Measurements from ENCODE around the gene MS4A8. TPM values are rescaled to one million over a fixed set of nuclear protein-coding genes. Genes with fewer than 3 reads are reported as not detected.

Gene MS4A8
- total and polyA plus RNA-seq, 2 of the 13 experiments (the other 11 are each of a cell fraction or from before 2014, with no cell fraction given) = not detected

DNA sequence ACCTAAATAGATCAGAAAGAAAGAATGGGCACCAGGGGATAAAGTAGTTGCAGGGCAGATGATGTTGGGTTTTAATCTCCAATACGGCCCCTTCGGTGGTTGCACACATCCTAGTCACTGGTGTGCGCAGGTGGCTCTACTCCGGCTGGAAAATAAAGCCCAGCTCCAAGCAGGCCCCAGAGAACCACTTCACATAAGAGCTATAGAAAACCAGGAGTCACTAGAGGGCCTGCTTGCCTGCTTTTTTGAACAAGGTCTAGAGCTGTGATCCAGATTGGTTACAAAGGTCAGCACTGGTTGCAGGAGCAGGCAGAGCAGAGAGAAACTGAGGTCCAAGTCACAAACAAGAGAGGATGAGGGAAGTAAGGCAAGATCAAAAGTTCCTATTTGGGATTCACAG, 41.5 kb upstream of the MS4A8 start:
- in situ Hi-C loops (cut with HindIII; ENCODE audit: extremely low pct_ligation_motif_present, low pct_unique_long_range_greater_than_20kb) (no loop called here), intact Hi-C loops (cut with micrococcal nuclease; ENCODE audit: unreplicated experiment) (no loop called here)
- no peak overlapping the region for H2AFZ ChIP-seq (ENCODE audit: low read length)
- peak overlapping the region; percentile 33; the same call in 1 of the 2 replicates for H3K4me2 ChIP-seq (ENCODE audit: low read depth, low read length)
- H4K20me1 ChIP-seq (ENCODE audit: insufficient read depth, low read length) = no peaks in the 10 kb centered on the region
- H3K9me3 ChIP-seq (ENCODE audit: low read length) = no peaks in the 10 kb centered on the region
- TF ChIP-seq ZNF382 (CRISPR knock-in tag; IDR thresholded peaks at IDR 0.05; ENCODE audit: borderline replicate concordance) (no peak), HNF4A (CRISPR knock-in tag; IDR thresholded peaks at IDR 0.05) (peak; percentile 51), ASH2L (IDR thresholded peaks at IDR 0.05; ENCODE audit: insufficient read length, low read depth, low read length) (no peak), GABPA (IDR thresholded peaks at IDR 0.05; ENCODE audit: low read depth, low read length) (no peak), GABPA (CRISPR knock-in tag; IDR thresholded peaks at IDR 0.05; ENCODE audit: low read depth) (peak; percentile 44; the same call in 1 of the 2 replicates), PPARG (CRISPR knock-in tag; conservative IDR thresholded peaks at IDR 0.05) (peak; percentile 58; the same call in 1 of the 2 replicates), ZMYM2 (CRISPR knock-in tag; IDR thresholded peaks at IDR 0.05) (no peak), NFE2L1 (CRISPR knock-in tag; IDR thresholded peaks at IDR 0.05; ENCODE audit: borderline replicate concordance) (no peak), STAG1 (CRISPR knock-in tag; IDR thresholded peaks at IDR 0.05) (peak; percentile 50), HNF4G (IDR thresholded peaks at IDR 0.05; ENCODE audit: borderline replicate concordance, low read depth, low read length) (peak; percentile 63; the same call in 1 of the 2 replicates), HNF4G (CRISPR knock-in tag; IDR thresholded peaks at IDR 0.05; ENCODE audit: borderline replicate concordance, low read depth) (no peak), SMC3 (IDR thresholded peaks at IDR 0.05; ENCODE audit: low read length) (no peak), CTCF (CRISPR knock-in tag; IDR thresholded peaks at IDR 0.05) (peak; percentile 51)
- TF ChIP-seq, protein P1, sequence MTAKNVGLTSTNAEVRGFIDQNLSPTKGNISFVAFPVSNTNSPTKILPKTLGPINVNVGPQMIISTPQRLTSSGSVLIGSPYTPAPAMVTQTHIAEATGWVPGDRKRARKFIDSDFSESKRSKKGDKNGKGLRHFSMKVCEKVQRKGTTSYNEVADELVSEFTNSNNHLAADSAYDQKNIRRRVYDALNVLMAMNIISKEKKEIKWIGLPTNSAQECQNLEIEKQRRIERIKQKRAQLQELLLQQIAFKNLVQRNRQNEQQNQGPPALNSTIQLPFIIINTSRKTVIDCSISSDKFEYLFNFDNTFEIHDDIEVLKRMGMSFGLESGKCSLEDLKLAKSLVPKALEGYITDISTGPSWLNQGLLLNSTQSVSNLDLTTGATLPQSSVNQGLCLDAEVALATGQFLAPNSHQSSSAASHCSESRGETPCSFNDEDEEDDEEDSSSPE (CRISPR knock-in tag; IDR thresholded peaks at IDR 0.05) = no peak
- TF ChIP-seq, protein P2, sequence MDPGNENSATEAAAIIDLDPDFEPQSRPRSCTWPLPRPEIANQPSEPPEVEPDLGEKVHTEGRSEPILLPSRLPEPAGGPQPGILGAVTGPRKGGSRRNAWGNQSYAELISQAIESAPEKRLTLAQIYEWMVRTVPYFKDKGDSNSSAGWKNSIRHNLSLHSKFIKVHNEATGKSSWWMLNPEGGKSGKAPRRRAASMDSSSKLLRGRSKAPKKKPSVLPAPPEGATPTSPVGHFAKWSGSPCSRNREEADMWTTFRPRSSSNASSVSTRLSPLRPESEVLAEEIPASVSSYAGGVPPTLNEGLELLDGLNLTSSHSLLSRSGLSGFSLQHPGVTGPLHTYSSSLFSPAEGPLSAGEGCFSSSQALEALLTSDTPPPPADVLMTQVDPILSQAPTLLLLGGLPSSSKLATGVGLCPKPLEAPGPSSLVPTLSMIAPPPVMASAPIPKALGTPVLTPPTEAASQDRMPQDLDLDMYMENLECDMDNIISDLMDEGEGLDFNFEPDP (CRISPR knock-in tag; conservative IDR thresholded peaks at IDR 0.05) = no peak
- no peaks in the 10 kb centered on the region for H3K79me2 ChIP-seq (ENCODE audit: insufficient read depth, low read length)
- DNase-seq (ENCODE audit: low spot score) (peak; percentile 28), ATAC-seq (peak; percentile 78), FAIRE-seq (no peak)
- H3K4me3 ChIP-seq (replicated peaks in 1 of 3; ENCODE audit: insufficient read depth in 1 of 3, low read depth in 2 of 3, low read length in 3 of 3) = no peak overlapping the region
- ChIA-PET POLR2A (no interaction called here), CTCF (ENCODE audit: low intra/inter-chr PET ratio, low total read pairs) (no interaction called here)
- H3K27ac ChIP-seq (ENCODE audit: extremely low read length, insufficient read depth, low read length) = no peak overlapping the region
- no peak overlapping the region for H3K9ac ChIP-seq (ENCODE audit: insufficient read depth, low read depth, low read length)
- WGBS (ENCODE audit: low lambda C conversion rate) = 57% methylated on average over 4 of the region's 4 CpGs
- peaks cover 11% of the 10 kb centered on the region for H3K4me1 ChIP-seq (ENCODE audit: insufficient read depth, low read length)
- no peaks in the 10 kb centered on the region for H3K27me3 ChIP-seq (ENCODE audit: control insufficient read depth in 1 of 2, insufficient read depth in 2 of 2, low read length in 2 of 2)
- BruUV-seq (replicated peaks) = no TSS peak
- H3K36me3 ChIP-seq (replicated peaks in 1 of 2; ENCODE audit: control insufficient read depth in 1 of 2, insufficient read depth in 2 of 2, low read length in 2 of 2) = no peaks in the 10 kb centered on the region
